Measurements from ENCODE around the gene CDH12. TPM values are rescaled to one million over a fixed set of nuclear protein-coding genes. Genes with fewer than 3 reads are reported as not detected.

The CDH12 gene
- total RNA-seq, 1 donor from 2014 or later, result 0.11 TPM

GRCh38 chr5:22505891-22506290 is 347.3 kb downstream of the CDH12 start:
- H3K4me1 ChIP-seq, result no peaks in the 10 kb centered on the region
- no peaks in the 10 kb centered on the region for H3K27me3 ChIP-seq
- no peaks in the 10 kb centered on the region for H3K9me3 ChIP-seq
- H3K36me3 ChIP-seq, result no peaks in the 10 kb centered on the region
- no peak for DNase-seq (ENCODE audit: low spot score in 2 of 2)
- TF ChIP-seq, protein P1, sequence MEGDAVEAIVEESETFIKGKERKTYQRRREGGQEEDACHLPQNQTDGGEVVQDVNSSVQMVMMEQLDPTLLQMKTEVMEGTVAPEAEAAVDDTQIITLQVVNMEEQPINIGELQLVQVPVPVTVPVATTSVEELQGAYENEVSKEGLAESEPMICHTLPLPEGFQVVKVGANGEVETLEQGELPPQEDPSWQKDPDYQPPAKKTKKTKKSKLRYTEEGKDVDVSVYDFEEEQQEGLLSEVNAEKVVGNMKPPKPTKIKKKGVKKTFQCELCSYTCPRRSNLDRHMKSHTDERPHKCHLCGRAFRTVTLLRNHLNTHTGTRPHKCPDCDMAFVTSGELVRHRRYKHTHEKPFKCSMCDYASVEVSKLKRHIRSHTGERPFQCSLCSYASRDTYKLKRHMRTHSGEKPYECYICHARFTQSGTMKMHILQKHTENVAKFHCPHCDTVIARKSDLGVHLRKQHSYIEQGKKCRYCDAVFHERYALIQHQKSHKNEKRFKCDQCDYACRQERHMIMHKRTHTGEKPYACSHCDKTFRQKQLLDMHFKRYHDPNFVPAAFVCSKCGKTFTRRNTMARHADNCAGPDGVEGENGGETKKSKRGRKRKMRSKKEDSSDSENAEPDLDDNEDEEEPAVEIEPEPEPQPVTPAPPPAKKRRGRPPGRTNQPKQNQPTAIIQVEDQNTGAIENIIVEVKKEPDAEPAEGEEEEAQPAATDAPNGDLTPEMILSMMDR (IDR thresholded peaks at IDR 0.05), result no peak
- no peak overlapping the region for H3K27ac ChIP-seq
- no peak overlapping the region for H3K4me3 ChIP-seq
- intact Hi-C loops (cut with DNase I), result no loop called here

- DNase-seq (ENCODE audit: low spot score in 2 of 2), result no peak
- no peaks in the 10 kb centered on the region for H3K27me3 ChIP-seq
- TF ChIP-seq, protein P1 (IDR thresholded peaks at IDR 0.05), result no peak
- H3K4me1 ChIP-seq, result no peaks in the 10 kb centered on the region
- no peak overlapping the region for H3K4me3 ChIP-seq
- H3K36me3 ChIP-seq, result no peaks in the 10 kb centered on the region
- H3K9me3 ChIP-seq, result no peaks in the 10 kb centered on the region
- intact Hi-C loops (cut with DNase I), result no loop called here
- no peak overlapping the region for H3K27ac ChIP-seq
Observed at GRCh38 chr5:22504411-22504810, 348.7 kb downstream of the CDH12 start.

DNA sequence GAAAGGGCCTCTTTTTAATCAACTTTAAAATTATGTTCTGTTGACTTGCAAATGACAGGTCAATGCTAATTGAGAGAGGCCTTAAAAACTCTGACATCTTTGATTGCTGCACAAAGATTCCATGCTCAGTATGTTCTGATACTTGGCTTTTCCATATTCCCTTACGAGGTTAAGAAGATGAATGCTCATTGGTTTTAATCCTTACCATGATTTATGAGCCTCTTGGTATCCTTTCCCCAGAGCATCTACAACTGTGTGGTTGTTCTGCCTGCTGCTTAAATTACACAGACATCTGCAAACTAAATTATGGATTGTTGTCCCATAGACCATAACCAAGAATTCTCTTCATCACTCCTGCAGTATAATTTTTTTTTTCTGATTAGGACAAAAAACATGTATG is 352.6 kb downstream of the CDH12 start:
- no peak for DNase-seq (ENCODE audit: low spot score in 2 of 2)
- Histone ChIP-seq H3K27me3 (no peaks in the 10 kb centered on the region), H3K9me3 (no peaks in the 10 kb centered on the region), H3K4me1 (no peaks in the 10 kb centered on the region), H3K27ac (no peak overlapping the region), H3K36me3 (no peaks in the 10 kb centered on the region), H3K4me3 (no peak overlapping the region)
- TF ChIP-seq, protein P1 (IDR thresholded peaks at IDR 0.05), result no peak
- intact Hi-C loops (cut with DNase I), result no loop called here

- TF ChIP-seq, protein P1 (IDR thresholded peaks at IDR 0.05), result no peak
- no peaks in the 10 kb centered on the region for H3K27me3 ChIP-seq
- H3K9me3 ChIP-seq, result no peaks in the 10 kb centered on the region
- H3K4me1 ChIP-seq, result no peaks in the 10 kb centered on the region
- no peak overlapping the region for H3K27ac ChIP-seq
- no peak overlapping the region for H3K4me3 ChIP-seq
- no peak for DNase-seq (ENCODE audit: low spot score in 2 of 2)
- intact Hi-C loops (cut with DNase I), result no loop called here
- H3K36me3 ChIP-seq, result no peaks in the 10 kb centered on the region
Observed at GRCh38 chr5:22496666-22497065, 356.5 kb downstream of the CDH12 start.

DNA sequence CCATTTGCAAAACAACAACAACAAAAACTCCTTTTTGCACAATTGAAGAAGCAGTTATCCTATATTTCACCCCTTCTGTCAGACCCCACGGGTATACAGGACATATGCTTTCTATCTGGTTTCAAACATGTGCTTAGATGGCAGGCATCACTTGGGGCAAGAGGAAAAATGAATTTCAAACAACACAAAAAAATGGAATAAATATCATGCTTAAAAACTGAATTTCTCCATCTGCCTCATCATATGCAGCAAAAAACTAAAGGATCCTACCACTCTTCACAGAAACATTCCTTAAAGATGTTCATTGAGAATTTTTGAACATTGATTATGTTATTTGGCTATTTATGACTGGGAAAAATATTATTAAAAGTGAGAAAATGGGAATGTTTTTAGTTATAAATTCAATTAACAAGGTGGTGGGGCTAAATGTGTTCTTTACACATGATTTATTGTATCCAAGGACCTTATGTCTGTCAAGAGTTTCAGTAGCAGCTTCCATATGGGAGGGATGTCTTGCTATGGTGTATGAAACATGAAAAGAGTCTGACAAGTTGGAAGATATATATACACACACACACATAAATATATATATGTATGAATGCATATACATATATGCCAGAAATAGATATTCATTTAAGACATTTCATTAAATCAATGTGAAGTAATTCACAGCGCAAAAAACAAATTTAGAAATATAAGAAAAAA is 358.0 kb downstream of the CDH12 start:
- DNase-seq (ENCODE audit: low spot score in 2 of 2), result no peak
- H3K27ac ChIP-seq, result no peak overlapping the region
- H3K4me3 ChIP-seq, result no peak overlapping the region
- no peaks in the 10 kb centered on the region for H3K9me3 ChIP-seq
- no peaks in the 10 kb centered on the region for H3K4me1 ChIP-seq
- no peaks in the 10 kb centered on the region for H3K36me3 ChIP-seq
- H3K27me3 ChIP-seq, result no peaks in the 10 kb centered on the region
- TF ChIP-seq, protein P1 (IDR thresholded peaks at IDR 0.05), result no peak
- intact Hi-C loops (cut with DNase I), result no loop called here

- no peak overlapping the region for H3K27ac ChIP-seq
- DNase-seq (ENCODE audit: low spot score in 2 of 2), result no peak
- intact Hi-C loops (cut with DNase I), result no loop called here
- TF ChIP-seq, protein P1 (IDR thresholded peaks at IDR 0.05), result no peak
- H3K36me3 ChIP-seq, result no peaks in the 10 kb centered on the region
- H3K27me3 ChIP-seq, result no peaks in the 10 kb centered on the region
- H3K4me3 ChIP-seq, result no peak overlapping the region
- H3K4me1 ChIP-seq, result no peaks in the 10 kb centered on the region
- no peaks in the 10 kb centered on the region for H3K9me3 ChIP-seq
Observed at GRCh38 chr5:22488427-22488826, 364.7 kb downstream of the CDH12 start.

Data from ascending aorta (tissue), 2 donors.